ENCODE data around the gene GDF15. TPM values are rescaled to one million over a fixed set of nuclear protein-coding genes. Genes with fewer than 3 reads are reported as not detected.
"Not testable (repeated sequence)": the region's sequence is repeated elsewhere in the genome, so short reads cannot be mapped to it uniquely, and the experiment has no call there.

Gene GDF15
- total and polyA plus RNA-seq, 2 donors (not counting 1 experiment from before 2014, with no cell fraction given): 0.19 TPM; not detected in 1

- no peak overlapping the region for H3K4me2 ChIP-seq (replicated peaks; ENCODE audit: low read depth, low read length, poor library complexity, severe bottlenecking)
- H3K27ac Mint-ChIP-seq: no peak overlapping the region
- no peaks in the 10 kb centered on the region for H3K4me1 ChIP-seq (ENCODE audit: control insufficient read depth in 2 of 2, insufficient read depth in 2 of 2, low read length in 2 of 2)
- POLR2A ChIA-PET: interaction anchor here (0.6 kb wide), 1 partner anchor 18 kb away, joined by 3 read pairs; no protein-coding TSS in a partner anchor
- TF ChIP-seq, protein P1, sequence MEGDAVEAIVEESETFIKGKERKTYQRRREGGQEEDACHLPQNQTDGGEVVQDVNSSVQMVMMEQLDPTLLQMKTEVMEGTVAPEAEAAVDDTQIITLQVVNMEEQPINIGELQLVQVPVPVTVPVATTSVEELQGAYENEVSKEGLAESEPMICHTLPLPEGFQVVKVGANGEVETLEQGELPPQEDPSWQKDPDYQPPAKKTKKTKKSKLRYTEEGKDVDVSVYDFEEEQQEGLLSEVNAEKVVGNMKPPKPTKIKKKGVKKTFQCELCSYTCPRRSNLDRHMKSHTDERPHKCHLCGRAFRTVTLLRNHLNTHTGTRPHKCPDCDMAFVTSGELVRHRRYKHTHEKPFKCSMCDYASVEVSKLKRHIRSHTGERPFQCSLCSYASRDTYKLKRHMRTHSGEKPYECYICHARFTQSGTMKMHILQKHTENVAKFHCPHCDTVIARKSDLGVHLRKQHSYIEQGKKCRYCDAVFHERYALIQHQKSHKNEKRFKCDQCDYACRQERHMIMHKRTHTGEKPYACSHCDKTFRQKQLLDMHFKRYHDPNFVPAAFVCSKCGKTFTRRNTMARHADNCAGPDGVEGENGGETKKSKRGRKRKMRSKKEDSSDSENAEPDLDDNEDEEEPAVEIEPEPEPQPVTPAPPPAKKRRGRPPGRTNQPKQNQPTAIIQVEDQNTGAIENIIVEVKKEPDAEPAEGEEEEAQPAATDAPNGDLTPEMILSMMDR (IDR thresholded peaks at IDR 0.05): no peak
- TF ChIP-seq EZH2 (IDR thresholded peaks at IDR 0.05; ENCODE audit: borderline replicate concordance, insufficient read depth, low read depth, low read length, poor library complexity, severe bottlenecking): no peak
- WGBS (ENCODE audit: insufficient coverage): 92% methylated on average over 10 of the region's 17 CpGs
- no peaks in the 10 kb centered on the region for H3K27me3 ChIP-seq (replicated peaks in 1 of 4; ENCODE audit: control extremely low read depth in 1 of 4, control insufficient read depth in 3 of 4, insufficient read depth in 4 of 4, low read length in 3 of 4)
- DNase-seq (no peak), ATAC-seq (ENCODE audit: low read depth) (no peak)
- no peak overlapping the region for H2AFZ ChIP-seq (ENCODE audit: insufficient read depth, low read depth, low read length, poor library complexity, severe bottlenecking)
- H3K4me3 ChIP-seq (ENCODE audit: control extremely low read depth in 1 of 5, extremely low read depth in 1 of 5, insufficient read depth in 1 of 5, low read depth in 2 of 5, low read length in 4 of 5): no peak overlapping the region
- H3K4me3 Mint-ChIP-seq: no peak overlapping the region
- peaks cover 0 to 6% (median 0%) of the 10 kb centered on the region in 3 donors for H3K9me3 ChIP-seq (ENCODE audit: control extremely low read depth in 1 of 3, control insufficient read depth in 2 of 3, insufficient read depth in 1 of 3, low read length in 2 of 3)
- peaks cover 4% of the 10 kb centered on the region for H3K4me1 Mint-ChIP-seq
- no peaks in the 10 kb centered on the region for H4K20me1 ChIP-seq (ENCODE audit: control insufficient read depth, insufficient read depth, low read length, poor library complexity, severe bottlenecking)
- H3K9me3 Mint-ChIP-seq (ENCODE audit: insufficient read depth): no peaks in the 10 kb centered on the region
- CTCF ChIA-PET: interaction anchor here (0.6 to 1.7 kb wide), 3 partner anchors 25 to 1896 kb away, joined by 3 to 5 read pairs (median 3); no protein-coding TSS in a partner anchor
- no peak overlapping the region for H3K9ac ChIP-seq (ENCODE audit: low read length)
- H3K36me3 ChIP-seq (replicated peaks in 1 of 2; ENCODE audit: control extremely low read depth in 1 of 2, control insufficient read depth in 1 of 2, extremely low read depth in 1 of 2, insufficient read depth in 2 of 2, low read length in 1 of 2): peaks cover 0 to 9% of the 10 kb centered on the region in 2 experiments
- no peaks in the 10 kb centered on the region for H3K27me3 Mint-ChIP-seq
- intact Hi-C loops (cut with micrococcal nuclease): no loop called here
- H3K27ac ChIP-seq (ENCODE audit: low read length in 2 of 2): no peak overlapping the region
- no peaks in the 10 kb centered on the region for H3K79me2 ChIP-seq (ENCODE audit: control insufficient read depth, insufficient read depth, low read length)
Measured at GRCh38 chr19:18362934-18363542, 22.9 kb upstream of the GDF15 start.

GRCh38 chr19:18363787-18364186 is 22.2 kb upstream of the GDF15 start:
- Histone ChIP-seq H3K27ac (ENCODE audit: low read length in 2 of 2) (no peak overlapping the region), H3K36me3 (replicated peaks in 1 of 2; ENCODE audit: control extremely low read depth in 1 of 2, control insufficient read depth in 1 of 2, extremely low read depth in 1 of 2, insufficient read depth in 2 of 2, low read length in 1 of 2) (peaks cover 0 to 9% of the 10 kb centered on the region in 2 experiments), H3K27me3 (replicated peaks in 1 of 4; ENCODE audit: control extremely low read depth in 1 of 4, control insufficient read depth in 3 of 4, insufficient read depth in 4 of 4, low read length in 3 of 4) (no peaks in the 10 kb centered on the region), H3K4me1 (ENCODE audit: control insufficient read depth in 2 of 2, insufficient read depth in 2 of 2, low read length in 2 of 2) (no peaks in the 10 kb centered on the region), H3K9ac (ENCODE audit: low read length) (no peak overlapping the region), H3K4me2 (replicated peaks; ENCODE audit: low read depth, low read length, poor library complexity, severe bottlenecking) (no peak overlapping the region), H2AFZ (ENCODE audit: insufficient read depth, low read depth, low read length, poor library complexity, severe bottlenecking) (no peak overlapping the region), H4K20me1 (ENCODE audit: control insufficient read depth, insufficient read depth, low read length, poor library complexity, severe bottlenecking) (no peaks in the 10 kb centered on the region), H3K79me2 (ENCODE audit: control insufficient read depth, insufficient read depth, low read length) (no peaks in the 10 kb centered on the region), H3K4me3 (ENCODE audit: control extremely low read depth in 1 of 5, extremely low read depth in 1 of 5, insufficient read depth in 1 of 5, low read depth in 2 of 5, low read length in 4 of 5) (no peak overlapping the region), H3K9me3 (ENCODE audit: control extremely low read depth in 1 of 3, control insufficient read depth in 2 of 3, insufficient read depth in 1 of 3, low read length in 2 of 3) (peaks cover 0 to 6% (median 0%) of the 10 kb centered on the region in 3 donors)
- POLR2A ChIA-PET: interaction anchor here (0.6 kb wide), 1 partner anchor 195 kb away, joined by 11 read pairs; no protein-coding TSS in a partner anchor
- Mint-ChIP-seq H3K27me3 (no peaks in the 10 kb centered on the region), H3K27ac (no peak overlapping the region), H3K9me3 (ENCODE audit: insufficient read depth) (no peaks in the 10 kb centered on the region), H3K4me1 (peaks cover 4% of the 10 kb centered on the region), H3K4me3 (no peak overlapping the region)
- TF ChIP-seq, protein P1 (IDR thresholded peaks at IDR 0.05): no peak
- no peak for TF ChIP-seq EZH2 (IDR thresholded peaks at IDR 0.05; ENCODE audit: borderline replicate concordance, insufficient read depth, low read depth, low read length, poor library complexity, severe bottlenecking)
- intact Hi-C loops (cut with micrococcal nuclease): no loop called here
- DNase-seq (no peak), ATAC-seq (ENCODE audit: low read depth) (no peak)
- 97% methylated on average over 4 of the region's 6 CpGs for WGBS (ENCODE audit: insufficient coverage)
- CTCF ChIA-PET: interaction anchor here (1.7 kb wide), 1 partner anchor 24 kb away, joined by 5 read pairs; no protein-coding TSS in a partner anchor

DNA sequence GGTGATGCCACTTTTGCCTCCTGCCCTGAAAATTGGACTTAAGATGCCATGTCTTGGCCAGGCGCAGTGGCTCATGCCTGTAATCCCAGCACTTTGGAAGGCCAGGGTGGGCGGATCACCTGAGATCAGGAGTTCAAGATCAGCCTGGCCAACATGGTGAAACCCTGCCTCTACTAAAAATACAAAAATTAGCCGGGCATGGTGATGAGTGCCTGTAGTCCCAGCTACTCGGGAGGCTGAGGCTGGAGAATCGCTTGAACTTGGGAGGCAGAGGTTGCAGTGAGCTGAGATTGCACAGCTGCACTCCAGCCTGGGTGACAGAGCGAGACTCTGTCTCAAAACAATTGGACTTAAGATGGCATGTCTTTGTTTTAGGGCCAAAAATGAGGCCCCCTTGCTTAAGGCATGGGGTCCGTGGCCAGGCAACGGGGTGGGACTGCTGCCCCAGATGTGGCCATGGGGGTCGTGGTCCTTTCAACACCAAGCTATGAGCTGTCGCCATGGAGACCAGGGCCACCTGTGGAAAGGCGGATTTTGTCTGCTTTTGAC is 21.6 kb upstream of the GDF15 start:
- intact Hi-C loops (cut with micrococcal nuclease); CTCF ChIA-PET; ATAC-seq (ENCODE audit: low read depth); H3K27me3 ChIP-seq (replicated peaks in 1 of 4; ENCODE audit: control extremely low read depth in 1 of 4, control insufficient read depth in 3 of 4, insufficient read depth in 4 of 4, low read length in 3 of 4); DNase-seq; H3K4me3 ChIP-seq (ENCODE audit: control extremely low read depth in 1 of 5, extremely low read depth in 1 of 5, insufficient read depth in 1 of 5, low read depth in 2 of 5, low read length in 4 of 5); H3K27me3 Mint-ChIP-seq; H2AFZ ChIP-seq (ENCODE audit: insufficient read depth, low read depth, low read length, poor library complexity, severe bottlenecking); H3K9me3 Mint-ChIP-seq (ENCODE audit: insufficient read depth); H3K36me3 ChIP-seq (replicated peaks in 1 of 2; ENCODE audit: control extremely low read depth in 1 of 2, control insufficient read depth in 1 of 2, extremely low read depth in 1 of 2, insufficient read depth in 2 of 2, low read length in 1 of 2); H3K9ac ChIP-seq (ENCODE audit: low read length); H3K79me2 ChIP-seq (ENCODE audit: control insufficient read depth, insufficient read depth, low read length); H3K4me1 ChIP-seq (ENCODE audit: control insufficient read depth in 2 of 2, insufficient read depth in 2 of 2, low read length in 2 of 2); H3K4me3 Mint-ChIP-seq; H3K27ac ChIP-seq (ENCODE audit: low read length in 2 of 2); H3K4me2 ChIP-seq (replicated peaks; ENCODE audit: low read depth, low read length, poor library complexity, severe bottlenecking); H3K27ac Mint-ChIP-seq; H4K20me1 ChIP-seq (ENCODE audit: control insufficient read depth, insufficient read depth, low read length, poor library complexity, severe bottlenecking); H3K4me1 Mint-ChIP-seq; H3K9me3 ChIP-seq (ENCODE audit: control extremely low read depth in 1 of 3, control insufficient read depth in 2 of 3, insufficient read depth in 1 of 3, low read length in 2 of 3): not testable (repeated sequence)
- 91% methylated on average over 7 of the region's 11 CpGs for whole genome bisulfite sequencing (ENCODE audit: insufficient coverage)
- POLR2A ChIA-PET: interaction anchor here (0.6 kb wide), 2 partner anchors 22 to 194 kb away, joined by 5 to 11 read pairs; no protein-coding TSS in a partner anchor
